ENCODE data around the gene PATJ.

PATJ gene

GRCh38 chr1:62057230-62057629 is 314.9 kb downstream of the PATJ start:
- no peak for DNase-seq

- DNase-seq, result no peak
These were observed 315.5 kb downstream of the PATJ start for GRCh38 chr1:62057641-62058290.

GRCh38 chr1:62058956-62059355 is 316.7 kb downstream of the PATJ start:
- no peak for DNase-seq

GRCh38 chr1:62062087-62062486 is 319.8 kb downstream of the PATJ start:
- no peak for DNase-seq

GRCh38 chr1:62064829-62065407 is 322.6 kb downstream of the PATJ start:
- DNase-seq, result no peak

GRCh38 chr1:62066713-62067112 is 324.4 kb downstream of the PATJ start:
- DNase-seq, result no peak

- DNase-seq, result no peak
These were observed 326.1 kb downstream of the PATJ start for GRCh38 chr1:62068416-62068843.

- no peak for DNase-seq
These were observed 326.7 kb downstream of the PATJ start for GRCh38 chr1:62068978-62069377.

- DNase-seq, result no peak
These were observed 328.2 kb downstream of the PATJ start for GRCh38 chr1:62070384-62071011.

GRCh38 chr1:62071695-62072094 is 329.4 kb downstream of the PATJ start:
- no peak for DNase-seq

- DNase-seq, result no peak
These were observed 334.0 kb downstream of the PATJ start for GRCh38 chr1:62076286-62076685.

- no peak for DNase-seq
These were observed 335.5 kb downstream of the PATJ start for GRCh38 chr1:62077821-62078220.

- peak; percentile 5 for DNase-seq
These were observed 340.4 kb downstream of the PATJ start for GRCh38 chr1:62082456-62083363.

GRCh38 chr1:62084310-62084890 is 342.1 kb downstream of the PATJ start:
- DNase-seq, result no peak

- no peak for DNase-seq
These were observed 346.2 kb downstream of the PATJ start for GRCh38 chr1:62088439-62088838.

GRCh38 chr1:62089570-62089969 is 347.3 kb downstream of the PATJ start:
- no peak for DNase-seq

- DNase-seq, result no peak
These were observed 347.7 kb downstream of the PATJ start for GRCh38 chr1:62090016-62090415.

- DNase-seq, result no peak
These were observed 349.8 kb downstream of the PATJ start for GRCh38 chr1:62092110-62092509.

- no peak for DNase-seq
These were observed 351.0 kb downstream of the PATJ start for GRCh38 chr1:62093261-62093660.

- no peak for DNase-seq
These were observed 355.2 kb downstream of the PATJ start for GRCh38 chr1:62097464-62097863.

GRCh38 chr1:62100442-62100841 is 358.2 kb downstream of the PATJ start:
- DNase-seq, result no peak

GRCh38 chr1:62103846-62104245 is 361.6 kb downstream of the PATJ start:
- no peak for DNase-seq

GRCh38 chr1:62107923-62108322 is 365.6 kb downstream of the PATJ start:
- DNase-seq, result no peak

Measured in NK-92 treated with Interleukin-12 subunit alpha and Interleukin-12 subunit beta, amount 100 ng/mL, for 24 hours (cell line).